GM23338 (cell line): ENCODE data around the gene ACTN2. TPM values are rescaled to one million over a fixed set of nuclear protein-coding genes. Genes with fewer than 3 reads are reported as not detected.

Source experiments
- ATAC-seq: fragments of 200-7000 bp; cut with Tn5 transposase; 3 replicates; pipeline ENCODE4 v1.9.1; 2020
- DNase-seq: peaks from one replicate; pipeline ENCODE4 v3.0.0-alpha.2; 2015; ENCODE audit warnings: low spot score
- H2AFZ ChIP-seq: fragments of 200-600 bp; sonication (generic); 2 replicates; pipeline ENCODE4 v1.8.0; 2016; ENCODE audit warnings: antibody characterized with exemption, mild to moderate bottlenecking, moderate library complexity
- H3F3A ChIP-seq: fragments of 200-600 bp; sonication (generic); replicated peaks from 2 replicates; pipeline ENCODE4 v1.8.0; 2017; ENCODE audit warnings: antibody characterized with exemption, mixed run types, low read depth
- H3K27ac ChIP-seq: fragments of 200-600 bp; sonication (generic); 2 replicates; pipeline ENCODE4 v1.6.1; 2016; ENCODE audit warnings: low read depth
- H3K27me3 ChIP-seq: fragments of 200-600 bp; sonication (generic); 2 replicates; pipeline ENCODE4 v1.8.0; 2016; ENCODE audit warnings: mild to moderate bottlenecking, mixed run types, moderate library complexity; ENCODE audit not compliant: insufficient read depth
- H3K36me3 ChIP-seq: fragments of 200-600 bp; sonication (generic); 2 replicates; pipeline ENCODE4 v1.8.0; 2016; ENCODE audit warnings: mild to moderate bottlenecking; ENCODE audit not compliant: insufficient read depth
- H3K4me1 ChIP-seq: fragments of 200-600 bp; sonication (generic); 2 replicates; pipeline ENCODE4 v1.8.0; 2016; ENCODE audit warnings: mild to moderate bottlenecking, moderate library complexity; ENCODE audit not compliant: insufficient read depth
- H3K4me2 ChIP-seq: fragments of 200-600 bp; sonication (generic); 2 replicates; pipeline ENCODE4 v1.7.1; 2017; ENCODE audit warnings: mixed run types
- H3K4me3 ChIP-seq: fragments of 200-600 bp; sonication (generic); 2 replicates; pipeline ENCODE4 v1.6.1; 2016; ENCODE audit warnings: mixed run types
- H3K79me2 ChIP-seq: fragments of 200-600 bp; sonication (generic); replicated peaks from 2 replicates; pipeline ENCODE4 v1.8.0; 2017; ENCODE audit warnings: mild to moderate bottlenecking; ENCODE audit not compliant: insufficient read depth
- H3K9me2 ChIP-seq: fragments of 200-600 bp; sonication (generic); 2 replicates; pipeline ENCODE4 v1.8.0; 2017; ENCODE audit not compliant: insufficient read depth
- H4K20me1 ChIP-seq: fragments of 200-600 bp; sonication (generic); replicated peaks from 2 replicates; pipeline ENCODE4 v1.8.0; 2017; ENCODE audit warnings: mild to moderate bottlenecking; ENCODE audit not compliant: insufficient read depth
- H3K27ac Mint-ChIP-seq: 2 replicates; pipeline ENCODE4 v1.8.0; 2020; ENCODE audit warnings: inconsistent platforms, mild to moderate bottlenecking, moderate library complexity, mixed read lengths
- H3K27me3 Mint-ChIP-seq: 3 replicates; pipeline ENCODE4 v1.8.0; 2022; ENCODE audit warnings: low read depth, mild to moderate bottlenecking, moderate library complexity, mixed read lengths, inconsistent platforms; ENCODE audit not compliant: insufficient read depth, poor library complexity
- H3K36me3 Mint-ChIP-seq: 3 replicates; pipeline ENCODE4 v1.8.0; 2021; ENCODE audit warnings: low read depth, mild to moderate bottlenecking, inconsistent platforms, moderate library complexity, mixed read lengths
- H3K4me1 Mint-ChIP-seq: 3 replicates; pipeline ENCODE4 v1.8.0; 2020; ENCODE audit warnings: mild to moderate bottlenecking, inconsistent platforms, mixed read lengths
- H3K4me3 Mint-ChIP-seq: 3 replicates; pipeline ENCODE4 v1.8.0; 2021; ENCODE audit warnings: moderate library complexity, mild to moderate bottlenecking, inconsistent platforms, mixed read lengths
- H3K9me3 Mint-ChIP-seq: 3 replicates; pipeline ENCODE4 v1.8.0; 2020; ENCODE audit warnings: moderate library complexity, mild to moderate bottlenecking, inconsistent platforms, mixed read lengths
- EZH2phosphoT487 ChIP-seq: fragments of 200-600 bp; sonication (generic); IDR thresholded peaks from one replicate; pipeline ENCODE4 v1.8.1; 2018; ENCODE audit warnings: antibody characterized with exemption; ENCODE audit not compliant: unreplicated experiment
- STAT1 ChIP-seq: IDR thresholded peaks from one replicate; pipeline ENCODE4 v1.6.1; 2016; ENCODE audit warnings: antibody characterized with exemption; ENCODE audit not compliant: unreplicated experiment
- ZNF114 ChIP-seq: fragments of 250-450 bp; sonication (Bioruptor Pico); IDR thresholded peaks from 2 replicates; pipeline ENCODE4 v1.5.0; 2020; ENCODE audit warnings: mild to moderate bottlenecking, moderate library complexity
- ZNF331 ChIP-seq: fragments of 250-450 bp; sonication (Bioruptor Pico); IDR thresholded peaks from 2 replicates; pipeline ENCODE4 v1.5.0; 2020; ENCODE audit warnings: low read depth, mild to moderate bottlenecking, moderate library complexity
- polyA plus RNA-seq: library from polyadenylated mRNA; unstranded; fragments of >200 nt; fragmentation: Nextera tagmentation; extraction: Ambion mirVana; gene quantifications from 2 replicates; pipeline ENCODE4 v1.2.1, GENCODE V29; 2016
- total RNA-seq: library from RNA; depleted of rRNA; stranded (reverse); fragments of >200 nt; shearing (Covaris generic); gene quantifications from 2 replicates; pipeline ENCODE4 v1.2.3, GENCODE V29; 2014
- TF ChIP-seq, protein P1 (sequence below): IDR thresholded peaks from one replicate; pipeline ENCODE4 v1.6.1; 2018; ENCODE audit warnings: antibody characterized with exemption; ENCODE audit not compliant: unreplicated experiment
- TF ChIP-seq, protein P2 (sequence below): fragments of 250-450 bp; sonication (Bioruptor Pico); IDR thresholded peaks from 2 replicates; pipeline ENCODE4 v1.5.0; 2020; ENCODE audit warnings: mild to moderate bottlenecking, moderate library complexity

Gene ACTN2
- total and polyA plus RNA-seq, 2 experiments from 2014 or later = 1.9 to 2.8 TPM

DNA sequence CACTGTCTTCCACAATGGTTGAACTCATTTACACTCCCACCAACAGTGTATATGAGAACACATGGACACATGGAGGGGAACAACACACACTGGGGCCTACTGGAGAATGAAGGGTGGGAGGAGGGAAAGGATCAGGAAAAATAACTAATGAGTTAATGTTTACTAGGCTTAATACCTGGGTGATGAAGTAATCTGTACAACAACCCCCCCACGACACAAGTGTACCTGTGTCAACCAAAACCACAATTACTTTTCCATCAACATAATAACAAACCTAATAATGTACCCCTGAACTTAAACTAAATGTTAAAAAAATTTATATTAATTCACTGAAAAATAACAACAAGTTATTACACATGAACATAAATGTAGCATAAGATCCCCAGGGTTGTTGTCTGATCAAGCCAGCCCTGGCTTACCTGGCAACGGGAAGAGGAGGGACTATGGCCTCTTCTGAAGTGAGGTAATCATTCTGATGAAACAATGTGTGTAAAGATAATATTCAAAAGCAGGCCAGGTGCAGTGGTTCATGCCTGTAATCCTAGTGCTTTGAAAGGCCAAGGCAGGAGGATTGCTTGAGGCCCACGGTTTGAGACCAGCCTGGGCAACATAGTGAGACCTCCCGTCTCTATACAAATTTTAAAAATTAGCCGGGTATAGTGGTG, 41.2 kb upstream of the ACTN2 start (continued):
- TF ChIP-seq, protein P1, sequence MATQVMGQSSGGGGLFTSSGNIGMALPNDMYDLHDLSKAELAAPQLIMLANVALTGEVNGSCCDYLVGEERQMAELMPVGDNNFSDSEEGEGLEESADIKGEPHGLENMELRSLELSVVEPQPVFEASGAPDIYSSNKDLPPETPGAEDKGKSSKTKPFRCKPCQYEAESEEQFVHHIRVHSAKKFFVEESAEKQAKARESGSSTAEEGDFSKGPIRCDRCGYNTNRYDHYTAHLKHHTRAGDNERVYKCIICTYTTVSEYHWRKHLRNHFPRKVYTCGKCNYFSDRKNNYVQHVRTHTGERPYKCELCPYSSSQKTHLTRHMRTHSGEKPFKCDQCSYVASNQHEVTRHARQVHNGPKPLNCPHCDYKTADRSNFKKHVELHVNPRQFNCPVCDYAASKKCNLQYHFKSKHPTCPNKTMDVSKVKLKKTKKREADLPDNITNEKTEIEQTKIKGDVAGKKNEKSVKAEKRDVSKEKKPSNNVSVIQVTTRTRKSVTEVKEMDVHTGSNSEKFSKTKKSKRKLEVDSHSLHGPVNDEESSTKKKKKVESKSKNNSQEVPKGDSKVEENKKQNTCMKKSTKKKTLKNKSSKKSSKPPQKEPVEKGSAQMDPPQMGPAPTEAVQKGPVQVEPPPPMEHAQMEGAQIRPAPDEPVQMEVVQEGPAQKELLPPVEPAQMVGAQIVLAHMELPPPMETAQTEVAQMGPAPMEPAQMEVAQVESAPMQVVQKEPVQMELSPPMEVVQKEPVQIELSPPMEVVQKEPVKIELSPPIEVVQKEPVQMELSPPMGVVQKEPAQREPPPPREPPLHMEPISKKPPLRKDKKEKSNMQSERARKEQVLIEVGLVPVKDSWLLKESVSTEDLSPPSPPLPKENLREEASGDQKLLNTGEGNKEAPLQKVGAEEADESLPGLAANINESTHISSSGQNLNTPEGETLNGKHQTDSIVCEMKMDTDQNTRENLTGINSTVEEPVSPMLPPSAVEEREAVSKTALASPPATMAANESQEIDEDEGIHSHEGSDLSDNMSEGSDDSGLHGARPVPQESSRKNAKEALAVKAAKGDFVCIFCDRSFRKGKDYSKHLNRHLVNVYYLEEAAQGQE = no peak
- TF ChIP-seq EZH2phosphoT487 = no peak

DNA sequence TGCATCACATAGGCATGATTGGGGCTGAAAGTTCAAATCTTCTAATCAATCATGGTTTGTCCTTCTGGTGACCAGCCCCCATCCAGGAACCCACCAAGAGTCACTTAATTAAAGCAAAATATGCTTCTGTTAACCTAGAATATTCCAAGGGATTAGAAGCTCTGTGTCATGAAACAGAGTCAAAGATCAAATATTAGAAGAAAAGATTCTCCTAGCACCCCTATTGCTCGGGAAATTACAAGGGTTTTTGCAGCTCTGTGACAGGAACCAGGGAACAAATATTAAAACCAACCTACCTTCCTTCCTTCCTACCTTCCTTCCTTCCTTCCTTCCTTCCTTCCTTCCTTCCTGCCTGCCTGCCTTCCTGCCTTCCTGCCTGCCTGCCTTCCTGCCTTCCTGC, 31.8 kb upstream of the ACTN2 start:
- peaks cover 5% of the 10 kb centered on the region; the same call in 2 of the 3 replicates for H3K4me1 Mint-ChIP-seq
- no peak for DNase-seq
- H3F3A ChIP-seq = no peaks in the 10 kb centered on the region
- H3K27me3 Mint-ChIP-seq = no peaks in the 10 kb centered on the region
- no peak overlapping the region for H3K27ac ChIP-seq
- no peaks in the 10 kb centered on the region for H3K36me3 Mint-ChIP-seq
- no peaks in the 10 kb centered on the region; the same call in 1 of the 2 replicates for H3K4me1 ChIP-seq
- no peaks in the 10 kb centered on the region for H3K27me3 ChIP-seq
- H3K4me3 Mint-ChIP-seq = no peak overlapping the region
- TF ChIP-seq STAT1 (no peak), ZNF114 (no peak), ZNF331 (CRISPR knock-in tag) (no peak)
- TF ChIP-seq, protein P2, sequence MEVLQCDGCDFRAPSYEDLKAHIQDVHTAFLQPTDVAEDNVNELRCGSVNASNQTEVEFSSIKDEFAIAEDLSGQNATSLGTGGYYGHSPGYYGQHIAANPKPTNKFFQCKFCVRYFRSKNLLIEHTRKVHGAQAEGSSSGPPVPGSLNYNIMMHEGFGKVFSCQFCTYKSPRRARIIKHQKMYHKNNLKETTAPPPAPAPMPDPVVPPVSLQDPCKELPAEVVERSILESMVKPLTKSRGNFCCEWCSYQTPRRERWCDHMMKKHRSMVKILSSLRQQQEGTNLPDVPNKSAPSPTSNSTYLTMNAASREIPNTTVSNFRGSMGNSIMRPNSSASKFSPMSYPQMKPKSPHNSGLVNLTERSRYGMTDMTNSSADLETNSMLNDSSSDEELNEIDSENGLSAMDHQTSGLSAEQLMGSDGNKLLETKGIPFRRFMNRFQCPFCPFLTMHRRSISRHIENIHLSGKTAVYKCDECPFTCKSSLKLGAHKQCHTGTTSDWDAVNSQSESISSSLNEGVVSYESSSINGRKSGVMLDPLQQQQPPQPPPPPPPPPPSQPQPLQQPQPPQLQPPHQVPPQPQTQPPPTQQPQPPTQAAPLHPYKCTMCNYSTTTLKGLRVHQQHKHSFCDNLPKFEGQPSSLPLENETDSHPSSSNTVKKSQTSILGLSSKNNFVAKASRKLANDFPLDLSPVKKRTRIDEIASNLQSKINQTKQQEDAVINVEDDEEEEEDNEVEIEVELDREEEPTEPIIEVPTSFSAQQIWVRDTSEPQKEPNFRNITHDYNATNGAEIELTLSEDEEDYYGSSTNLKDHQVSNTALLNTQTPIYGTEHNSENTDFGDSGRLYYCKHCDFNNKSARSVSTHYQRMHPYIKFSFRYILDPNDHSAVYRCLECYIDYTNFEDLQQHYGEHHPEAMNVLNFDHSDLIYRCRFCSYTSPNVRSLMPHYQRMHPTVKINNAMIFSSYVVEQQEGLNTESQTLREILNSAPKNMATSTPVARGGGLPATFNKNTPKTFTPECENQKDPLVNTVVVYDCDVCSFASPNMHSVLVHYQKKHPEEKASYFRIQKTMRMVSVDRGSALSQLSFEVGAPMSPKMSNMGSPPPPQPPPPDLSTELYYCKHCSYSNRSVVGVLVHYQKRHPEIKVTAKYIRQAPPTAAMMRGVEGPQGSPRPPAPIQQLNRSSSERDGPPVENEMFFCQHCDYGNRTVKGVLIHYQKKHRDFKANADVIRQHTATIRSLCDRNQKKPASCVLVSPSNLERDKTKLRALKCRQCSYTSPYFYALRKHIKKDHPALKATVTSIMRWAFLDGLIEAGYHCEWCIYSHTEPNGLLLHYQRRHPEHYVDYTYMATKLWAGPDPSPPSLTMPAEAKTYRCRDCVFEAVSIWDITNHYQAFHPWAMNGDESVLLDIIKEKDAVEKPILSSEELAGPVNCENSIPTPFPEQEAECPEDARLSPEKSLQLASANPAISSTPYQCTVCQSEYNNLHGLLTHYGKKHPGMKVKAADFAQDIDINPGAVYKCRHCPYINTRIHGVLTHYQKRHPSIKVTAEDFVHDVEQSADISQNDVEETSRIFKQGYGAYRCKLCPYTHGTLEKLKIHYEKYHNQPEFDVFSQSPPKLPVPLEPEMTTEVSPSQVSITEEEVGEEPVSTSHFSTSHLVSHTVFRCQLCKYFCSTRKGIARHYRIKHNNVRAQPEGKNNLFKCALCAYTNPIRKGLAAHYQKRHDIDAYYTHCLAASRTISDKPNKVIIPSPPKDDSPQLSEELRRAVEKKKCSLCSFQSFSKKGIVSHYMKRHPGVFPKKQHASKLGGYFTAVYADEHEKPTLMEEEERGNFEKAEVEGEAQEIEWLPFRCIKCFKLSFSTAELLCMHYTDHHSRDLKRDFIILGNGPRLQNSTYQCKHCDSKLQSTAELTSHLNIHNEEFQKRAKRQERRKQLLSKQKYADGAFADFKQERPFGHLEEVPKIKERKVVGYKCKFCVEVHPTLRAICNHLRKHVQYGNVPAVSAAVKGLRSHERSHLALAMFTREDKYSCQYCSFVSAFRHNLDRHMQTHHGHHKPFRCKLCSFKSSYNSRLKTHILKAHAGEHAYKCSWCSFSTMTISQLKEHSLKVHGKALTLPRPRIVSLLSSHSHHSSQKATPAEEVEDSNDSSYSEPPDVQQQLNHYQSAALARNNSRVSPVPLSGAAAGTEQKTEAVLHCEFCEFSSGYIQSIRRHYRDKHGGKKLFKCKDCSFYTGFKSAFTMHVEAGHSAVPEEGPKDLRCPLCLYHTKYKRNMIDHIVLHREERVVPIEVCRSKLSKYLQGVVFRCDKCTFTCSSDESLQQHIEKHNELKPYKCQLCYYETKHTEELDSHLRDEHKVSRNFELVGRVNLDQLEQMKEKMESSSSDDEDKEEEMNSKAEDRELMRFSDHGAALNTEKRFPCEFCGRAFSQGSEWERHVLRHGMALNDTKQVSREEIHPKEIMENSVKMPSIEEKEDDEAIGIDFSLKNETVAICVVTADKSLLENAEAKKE = no peak
- 0 out of 2 replicates have a peak, but pooled peaks cover 4% of the 10 kb centered on the region for H3K9me2 ChIP-seq
- ATAC-seq = no peak
- H2AFZ ChIP-seq = no peak overlapping the region
- no peak overlapping the region for H3K4me3 ChIP-seq
- no peak overlapping the region for H3K27ac Mint-ChIP-seq
- no peaks in the 10 kb centered on the region for H3K36me3 ChIP-seq
- no peaks in the 10 kb centered on the region for H4K20me1 ChIP-seq
- H3K9me3 Mint-ChIP-seq = no peaks in the 10 kb centered on the region; the same call in 2 of the 3 replicates
- H3K79me2 ChIP-seq = no peaks in the 10 kb centered on the region
- no peak overlapping the region for H3K4me2 ChIP-seq
